Spleen (tissue), 7 donors: ENCODE results near the gene ROR1.

Source experiments
- POLR2AphosphoS5 ChIP-seq, 3 donors: sonication (generic); formaldehyde crosslinking; IDR thresholded peaks; one replicate each; pipeline ENCODE4 v1.5.1; 2017; ENCODE audit warnings: antibody characterized with exemption in 3 of 3
- TF ChIP-seq, protein P1 (sequence below), 11 experiments: fragments of 200-600 bp in 7 of 11; fragments of 450-650 bp in 4 of 11; sonication (generic) in 4 of 11; IDR thresholded peaks in 8 of 11; conservative IDR thresholded peaks in 3 of 11; 1 replicate in 7 of 11; 2 replicates in 4 of 11; pipeline versions ENCODE4 v1.4.0 to v1.8.0; 2016 to 2021; ENCODE audit warnings: antibody characterized with exemption in 11 of 11, inconsistent platforms in 4 of 11, mild to moderate bottlenecking in 1 of 11
- donor health status: DM: no; HTN: no; CAD: no; lungs with moderate emphysema.
- donor health status: DM: no; HTN: no; CAD: no.
- donor health status: DM: no; HTN: no; CAD: no.

GRCh38 chr1:64114012-64114525, 340.3 kb downstream of the ROR1 start:
- TF ChIP-seq POLR2AphosphoS5 (IDR thresholded peaks at IDR 0.05) = no peak
- TF ChIP-seq, protein P1, sequence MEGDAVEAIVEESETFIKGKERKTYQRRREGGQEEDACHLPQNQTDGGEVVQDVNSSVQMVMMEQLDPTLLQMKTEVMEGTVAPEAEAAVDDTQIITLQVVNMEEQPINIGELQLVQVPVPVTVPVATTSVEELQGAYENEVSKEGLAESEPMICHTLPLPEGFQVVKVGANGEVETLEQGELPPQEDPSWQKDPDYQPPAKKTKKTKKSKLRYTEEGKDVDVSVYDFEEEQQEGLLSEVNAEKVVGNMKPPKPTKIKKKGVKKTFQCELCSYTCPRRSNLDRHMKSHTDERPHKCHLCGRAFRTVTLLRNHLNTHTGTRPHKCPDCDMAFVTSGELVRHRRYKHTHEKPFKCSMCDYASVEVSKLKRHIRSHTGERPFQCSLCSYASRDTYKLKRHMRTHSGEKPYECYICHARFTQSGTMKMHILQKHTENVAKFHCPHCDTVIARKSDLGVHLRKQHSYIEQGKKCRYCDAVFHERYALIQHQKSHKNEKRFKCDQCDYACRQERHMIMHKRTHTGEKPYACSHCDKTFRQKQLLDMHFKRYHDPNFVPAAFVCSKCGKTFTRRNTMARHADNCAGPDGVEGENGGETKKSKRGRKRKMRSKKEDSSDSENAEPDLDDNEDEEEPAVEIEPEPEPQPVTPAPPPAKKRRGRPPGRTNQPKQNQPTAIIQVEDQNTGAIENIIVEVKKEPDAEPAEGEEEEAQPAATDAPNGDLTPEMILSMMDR (IDR thresholded peaks at IDR 0.05 in 8 of 11, conservative IDR thresholded peaks at IDR 0.05 in 3 of 11) = no peak
